ENCODE data around the gene GRAMD1A.

GRAMD1A gene

GRCh38 chr19:35055715-35056179, 55.6 kb downstream of the GRAMD1A start:
- no peak for DNase-seq (ENCODE audit: low read depth)

GRCh38 chr19:35056513-35057063, 56.5 kb downstream of the GRAMD1A start:
- DNase-seq (ENCODE audit: low read depth): no peak

GRCh38 chr19:35058370-35058769, 58.2 kb downstream of the GRAMD1A start:
- DNase-seq (ENCODE audit: low read depth): no peak

GRCh38 chr19:35059006-35059798, 59.1 kb downstream of the GRAMD1A start:
- no peak for DNase-seq (ENCODE audit: low read depth)

- DNase-seq (ENCODE audit: low read depth): no peak
Measured at GRCh38 chr19:35059799-35060091, 59.6 kb downstream of the GRAMD1A start.

GRCh38 chr19:35060160-35060855, 60.2 kb downstream of the GRAMD1A start:
- no peak for DNase-seq (ENCODE audit: low read depth)

GRCh38 chr19:35061583-35062373, 61.7 kb downstream of the GRAMD1A start:
- DNase-seq (ENCODE audit: low read depth): no peak

- DNase-seq (ENCODE audit: low read depth): no peak
Measured at GRCh38 chr19:35062942-35063341, 62.8 kb downstream of the GRAMD1A start.

- peak; percentile 71 for DNase-seq (ENCODE audit: low read depth)
Measured at GRCh38 chr19:35063940-35064818, 64.1 kb downstream of the GRAMD1A start.

- no peak for DNase-seq (ENCODE audit: low read depth)
Measured at GRCh38 chr19:35065574-35065973, 65.5 kb downstream of the GRAMD1A start.

- no peak for DNase-seq (ENCODE audit: low read depth)
Measured at GRCh38 chr19:35066121-35066520, 66.0 kb downstream of the GRAMD1A start.

- DNase-seq (ENCODE audit: low read depth): peak; percentile 78
Measured at GRCh38 chr19:35066691-35067563, 66.8 kb downstream of the GRAMD1A start.

GRCh38 chr19:35068941-35069634, 69.0 kb downstream of the GRAMD1A start:
- DNase-seq (ENCODE audit: low read depth): no peak

- no peak for DNase-seq (ENCODE audit: low read depth)
Measured at GRCh38 chr19:35069696-35070095, 69.6 kb downstream of the GRAMD1A start.

GRCh38 chr19:35070471-35070870, 70.3 kb downstream of the GRAMD1A start:
- no peak for DNase-seq (ENCODE audit: low read depth)

- no peak for DNase-seq (ENCODE audit: low read depth)
Measured at GRCh38 chr19:35073516-35073915, 73.4 kb downstream of the GRAMD1A start.

GRCh38 chr19:35073941-35074340, 73.8 kb downstream of the GRAMD1A start:
- DNase-seq (ENCODE audit: low read depth): no peak

- DNase-seq (ENCODE audit: low read depth): no peak
Measured at GRCh38 chr19:35074426-35075201, 74.5 kb downstream of the GRAMD1A start.

All from amniotic epithelial cell (primary cell).